HL-60 (cell line): ENCODE data around the gene SLC41A1.
A peak's percentile ranks its signal among the peaks of the same experiment; 100 is the strongest.

Experiments
- DNase-seq, 2 experiments: peaks; one replicate each; pipeline ENCODE4 v3.0.0-alpha.2; 2010 to 2020; ENCODE audit warnings: low read depth in 1 of 2, low spot score in 1 of 2
- H3K27ac ChIP-seq: fragments of 250-450 bp; sonication (Bioruptor Pico); replicated peaks from 2 replicates; pipeline ENCODE4 v1.5.1; 2020; ENCODE audit warnings: mild to moderate bottlenecking, moderate library complexity
- H3K27me3 ChIP-seq: fragments of 250-450 bp; sonication (Bioruptor Pico); 2 replicates; pipeline ENCODE4 v1.5.1; 2021; ENCODE audit warnings: mild to moderate bottlenecking, moderate library complexity; ENCODE audit not compliant: insufficient read depth, poor library complexity, severe bottlenecking
- H3K4me3 ChIP-seq: replicated peaks from 2 replicates; pipeline ENCODE4 v1.5.1; 2011; ENCODE audit warnings: mild to moderate bottlenecking, control low read depth, low read length; ENCODE audit not compliant: insufficient read depth
- CTCF ChIP-seq: IDR thresholded peaks from one replicate; pipeline ENCODE4 v1.5.1; 2011; ENCODE audit warnings: low read length, control low read depth, inconsistent platforms; ENCODE audit not compliant: insufficient read depth
- POLR2AphosphoS5 ChIP-seq: IDR thresholded peaks from 2 replicates; pipeline ENCODE4 v1.6.1; 2012; ENCODE audit warnings: low read depth
- REST ChIP-seq: IDR thresholded peaks from 2 replicates; pipeline ENCODE4 v1.6.1; 2012; ENCODE audit warnings: low read depth; ENCODE audit not compliant: insufficient replicate concordance
- SPI1 ChIP-seq: IDR thresholded peaks from 2 replicates; pipeline ENCODE4 v1.6.1; 2012; ENCODE audit warnings: low read depth, mild to moderate bottlenecking, borderline replicate concordance

The SLC41A1 gene

GRCh38 chr1:205749234-205750137, 63.5 kb downstream of the SLC41A1 start:
- peak; percentile 87 to 92 for DNase-seq
- no peaks in the 10 kb centered on the region for H3K27me3 ChIP-seq
- peak overlapping the region; percentile 98 for H3K27ac ChIP-seq
- TF ChIP-seq POLR2AphosphoS5 (peak; percentile 19; the same call in 1 of the 2 replicates), SPI1 (no peak)
- H3K4me3 ChIP-seq, result peak overlapping the region; percentile 87

GRCh38 chr1:205748403-205749233, 64.4 kb downstream of the SLC41A1 start:
- Histone ChIP-seq H3K4me3 (peak overlapping the region; percentile 87), H3K27ac (peak overlapping the region; percentile 98), H3K27me3 (no peaks in the 10 kb centered on the region)
- no peak for TF ChIP-seq CTCF
- TF ChIP-seq POLR2AphosphoS5, result peak; percentile 10; the same call in 1 of the 2 replicates
- DNase-seq, result peak in 1 of 2 experiments; percentile 45

GRCh38 chr1:205746757-205747412, 66.1 kb downstream of the SLC41A1 start:
- no peak for DNase-seq

More at GRCh38 chr1:205746757-205747412, 66.1 kb downstream of the SLC41A1 start:
- TF ChIP-seq REST (no peak), CTCF (no peak), POLR2AphosphoS5 (peak; percentile 41; the same call in 1 of the 2 replicates)
- Histone ChIP-seq H3K27me3 (no peaks in the 10 kb centered on the region), H3K4me3 (no peak overlapping the region; the same call in 1 of the 2 replicates), H3K27ac (no peak overlapping the region)
